ENCODE data around the gene MATCAP1.
A peak's percentile ranks its signal among the peaks of the same experiment; 100 is the strongest.

- peak; percentile 38 to 63 for TF ChIP-seq POLR2A (IDR thresholded peaks at IDR 0.05)
- TF ChIP-seq, protein P1, sequence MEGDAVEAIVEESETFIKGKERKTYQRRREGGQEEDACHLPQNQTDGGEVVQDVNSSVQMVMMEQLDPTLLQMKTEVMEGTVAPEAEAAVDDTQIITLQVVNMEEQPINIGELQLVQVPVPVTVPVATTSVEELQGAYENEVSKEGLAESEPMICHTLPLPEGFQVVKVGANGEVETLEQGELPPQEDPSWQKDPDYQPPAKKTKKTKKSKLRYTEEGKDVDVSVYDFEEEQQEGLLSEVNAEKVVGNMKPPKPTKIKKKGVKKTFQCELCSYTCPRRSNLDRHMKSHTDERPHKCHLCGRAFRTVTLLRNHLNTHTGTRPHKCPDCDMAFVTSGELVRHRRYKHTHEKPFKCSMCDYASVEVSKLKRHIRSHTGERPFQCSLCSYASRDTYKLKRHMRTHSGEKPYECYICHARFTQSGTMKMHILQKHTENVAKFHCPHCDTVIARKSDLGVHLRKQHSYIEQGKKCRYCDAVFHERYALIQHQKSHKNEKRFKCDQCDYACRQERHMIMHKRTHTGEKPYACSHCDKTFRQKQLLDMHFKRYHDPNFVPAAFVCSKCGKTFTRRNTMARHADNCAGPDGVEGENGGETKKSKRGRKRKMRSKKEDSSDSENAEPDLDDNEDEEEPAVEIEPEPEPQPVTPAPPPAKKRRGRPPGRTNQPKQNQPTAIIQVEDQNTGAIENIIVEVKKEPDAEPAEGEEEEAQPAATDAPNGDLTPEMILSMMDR (IDR thresholded peaks at IDR 0.05), result peak in 3 of 6 experiments; percentile 13 to 39 (median 37)
Observed at GRCh38 chr16:67177743-67178699, 5.7 kb downstream of the MATCAP1 start.

All from Peyer's patch (tissue), 4 donors.